ENCODE data around the gene APRT. TPM values are rescaled to one million over a fixed set of nuclear protein-coding genes. Genes with fewer than 3 reads are reported as not detected.

Gene APRT
- total RNA-seq, 8 experiments from 2014 or later = 30.2 to 241 (median 65.9) TPM

DNA sequence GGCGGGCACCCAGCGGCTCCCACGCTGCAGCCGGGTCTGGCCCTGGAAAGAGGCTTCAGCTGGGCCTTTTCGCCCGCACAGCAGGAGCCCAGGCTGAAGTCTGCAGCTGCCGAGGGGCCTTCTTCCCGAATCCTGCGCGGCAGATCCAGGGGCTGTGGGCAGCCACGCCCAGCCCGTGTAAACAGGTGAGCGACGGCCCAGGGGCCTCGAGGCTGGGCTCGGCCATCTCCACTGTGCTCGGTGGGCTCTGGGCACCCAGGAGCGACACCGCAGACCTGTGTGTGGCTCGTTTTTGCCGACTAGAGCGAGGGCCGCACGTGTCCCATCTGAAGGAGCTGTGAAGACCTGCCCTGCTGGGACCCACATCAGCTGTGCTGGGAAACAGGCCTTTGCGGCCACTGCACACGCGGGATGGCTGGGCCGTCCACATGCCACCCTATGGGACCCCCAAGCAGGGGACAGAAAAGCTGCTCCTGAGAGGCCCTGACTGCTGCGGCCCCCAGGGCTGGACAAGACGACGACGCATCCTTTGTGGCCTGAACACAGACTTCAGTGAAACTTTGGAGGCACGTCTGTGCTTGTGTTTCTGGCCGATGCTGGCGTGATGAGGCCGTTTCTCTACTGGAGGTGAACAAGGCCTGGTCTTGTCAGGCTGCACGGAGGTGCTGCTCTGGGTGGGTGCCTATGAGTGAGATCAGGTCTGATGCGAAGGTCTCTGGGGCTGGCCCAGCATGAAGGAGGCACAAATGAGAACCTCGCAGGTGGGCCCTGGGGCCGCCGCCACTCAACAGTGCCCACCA is 5.2 kb upstream of the APRT start:
- 81 to 100% (median 96%) methylated on average over 1 to 14 of the region's 41 CpGs; no CpG with 5 or more reads in 5 of the 10 experiments for WGBS, 10 experiments
- no peak for ATAC-seq (replicated peaks in 6 of 8)
- in situ Hi-C loops (cut with MboI; ENCODE audit: low pct_unique_long_range_greater_than_20kb in 2 of 9, low sequenced_read_pairs in 9 of 9, unreplicated experiment in 9 of 9) = loop anchor here in 1 of 9 experiments (25.0 kb wide), 1 partner anchor 345 kb away; the partner anchor contains the start of gene CDH15

DNA sequence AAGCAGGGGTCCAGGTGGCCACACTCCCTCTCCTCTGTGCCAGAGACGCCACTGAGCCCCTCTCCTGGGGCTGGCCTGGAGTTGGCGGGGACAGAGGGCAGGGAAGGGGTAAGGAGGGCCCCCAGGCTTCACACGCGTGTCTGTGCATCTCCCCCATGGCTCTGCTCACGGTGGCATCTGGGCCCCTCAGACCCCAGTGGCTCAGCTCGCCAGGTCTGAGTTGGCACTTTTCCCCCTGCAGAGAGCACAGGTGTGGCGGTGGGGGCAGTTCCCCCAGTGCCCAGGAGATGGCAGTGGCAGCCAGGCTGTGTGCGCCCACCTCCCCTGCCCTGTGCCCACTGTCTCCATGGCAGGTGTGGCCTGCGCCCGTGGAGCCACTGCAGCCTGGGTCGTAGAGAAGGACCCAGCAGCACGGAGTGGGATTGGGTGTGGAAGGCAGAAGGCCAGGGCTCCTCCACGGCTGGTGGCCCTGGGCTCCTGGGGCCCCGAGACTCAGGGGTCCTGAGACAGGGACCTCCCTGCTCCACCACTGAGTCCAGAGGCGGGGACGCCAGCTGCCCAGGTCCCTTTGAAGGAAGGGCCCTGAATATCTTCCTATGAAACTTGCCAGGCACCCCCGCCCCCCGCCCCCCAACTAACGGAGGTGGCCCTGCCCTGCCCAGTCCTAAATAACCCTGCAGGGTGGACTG is 4.3 kb upstream of the APRT start:
- in situ Hi-C loops (cut with MboI; ENCODE audit: low pct_unique_long_range_greater_than_20kb in 2 of 9, low sequenced_read_pairs in 9 of 9, unreplicated experiment in 9 of 9) = loop anchor here in 1 of 9 experiments (25.0 kb wide), 1 partner anchor 346 kb away; the partner anchor contains the start of gene CDH15
- Histone ChIP-seq H3K4me1 (replicated peaks in 1 of 2) (peaks cover 0 to 13% of the 10 kb centered on the region in 2 donors), H3K4me3 (no peak overlapping the region), H3K27ac (no peak overlapping the region)
- ATAC-seq (replicated peaks in 6 of 8) = peak in 2 of 8 experiments; percentile 10 to 20
- WGBS, 10 experiments = 75% methylated on average over 4 of the region's 19 CpGs; no CpG with 5 or more reads in 9 of the 10 experiments

More for the DNA sequence above, 5.2 kb upstream of the APRT start:
- no peak overlapping the region for H3K27ac ChIP-seq
- no peak overlapping the region for H3K4me3 ChIP-seq
- H3K4me1 ChIP-seq (replicated peaks in 1 of 2) = peaks cover 0 to 13% of the 10 kb centered on the region in 2 donors

DNA sequence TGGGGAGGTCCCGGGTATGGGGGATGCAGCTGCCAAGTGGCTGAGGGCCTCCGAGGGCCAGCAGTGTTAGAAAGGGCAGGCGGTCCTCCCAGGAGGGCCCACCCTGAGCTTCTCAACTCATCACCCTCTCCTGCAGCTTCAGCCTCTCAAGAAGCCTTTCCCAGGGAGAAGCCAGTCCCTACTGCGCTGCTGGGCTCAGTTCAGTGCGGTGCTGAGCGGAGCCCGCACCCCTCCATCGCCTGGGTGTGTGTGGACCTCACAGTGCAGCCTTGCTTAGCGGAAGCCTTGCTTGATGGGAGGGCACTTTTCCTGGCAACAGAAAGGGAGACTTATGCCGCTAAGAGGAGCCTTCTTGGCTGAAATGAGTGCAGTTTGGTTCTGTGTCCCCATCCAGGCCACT is 3.5 kb upstream of the APRT start:
- in situ Hi-C loops (cut with MboI; ENCODE audit: low pct_unique_long_range_greater_than_20kb in 2 of 9, low sequenced_read_pairs in 9 of 9, unreplicated experiment in 9 of 9) = loop anchor here in 1 of 9 experiments (25.0 kb wide), 1 partner anchor 347 kb away; the partner anchor contains the start of gene CDH15
- ATAC-seq (replicated peaks in 6 of 8) = no peak

DNA sequence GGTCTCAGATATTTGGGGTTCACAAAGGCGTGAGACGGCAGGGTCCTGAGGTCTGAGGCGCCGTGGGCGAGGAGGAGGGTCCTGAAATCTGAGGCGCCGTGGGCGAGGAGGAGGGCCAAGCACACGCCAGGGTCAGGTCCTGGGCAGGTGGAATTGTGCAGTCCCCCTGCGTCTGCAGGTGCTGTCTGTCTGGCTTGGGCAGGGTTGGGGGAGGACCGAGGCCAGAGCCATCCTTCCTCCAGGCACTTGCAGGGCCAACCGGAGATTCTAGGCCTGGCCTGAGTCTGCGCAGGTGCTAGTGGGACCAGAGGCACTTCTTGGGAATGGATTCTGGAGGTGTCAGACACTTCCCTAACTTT is 2.4 kb upstream of the APRT start:
- no peak overlapping the region for H3K4me3 ChIP-seq
- in situ Hi-C loops (cut with MboI; ENCODE audit: low pct_unique_long_range_greater_than_20kb in 2 of 9, low sequenced_read_pairs in 9 of 9, unreplicated experiment in 9 of 9) = loop anchor here in 1 of 9 experiments (25.0 kb wide), 1 partner anchor 348 kb away; the partner anchor contains the start of gene CDH15
- H3K27ac ChIP-seq = no peak overlapping the region
- WGBS, 10 experiments = 93 to 100% (median 96%) methylated on average over 2 to 9 of the region's 13 CpGs; no CpG with 5 or more reads in 7 of the 10 experiments
- peaks cover 9 to 21% of the 10 kb centered on the region in 2 donors for H3K4me1 ChIP-seq (replicated peaks in 1 of 2)
- ATAC-seq (replicated peaks in 6 of 8) = no peak

More for the DNA sequence above, 3.5 kb upstream of the APRT start:
- H3K4me3 ChIP-seq = no peak overlapping the region
- WGBS, 10 experiments = 100% methylated on average over 1 to 2 of the region's 10 CpGs; no CpG with 5 or more reads in 7 of the 10 experiments
- H3K4me1 ChIP-seq (replicated peaks in 1 of 2) = peaks cover 7 to 20% of the 10 kb centered on the region in 2 donors
- no peak overlapping the region for H3K27ac ChIP-seq

DNA sequence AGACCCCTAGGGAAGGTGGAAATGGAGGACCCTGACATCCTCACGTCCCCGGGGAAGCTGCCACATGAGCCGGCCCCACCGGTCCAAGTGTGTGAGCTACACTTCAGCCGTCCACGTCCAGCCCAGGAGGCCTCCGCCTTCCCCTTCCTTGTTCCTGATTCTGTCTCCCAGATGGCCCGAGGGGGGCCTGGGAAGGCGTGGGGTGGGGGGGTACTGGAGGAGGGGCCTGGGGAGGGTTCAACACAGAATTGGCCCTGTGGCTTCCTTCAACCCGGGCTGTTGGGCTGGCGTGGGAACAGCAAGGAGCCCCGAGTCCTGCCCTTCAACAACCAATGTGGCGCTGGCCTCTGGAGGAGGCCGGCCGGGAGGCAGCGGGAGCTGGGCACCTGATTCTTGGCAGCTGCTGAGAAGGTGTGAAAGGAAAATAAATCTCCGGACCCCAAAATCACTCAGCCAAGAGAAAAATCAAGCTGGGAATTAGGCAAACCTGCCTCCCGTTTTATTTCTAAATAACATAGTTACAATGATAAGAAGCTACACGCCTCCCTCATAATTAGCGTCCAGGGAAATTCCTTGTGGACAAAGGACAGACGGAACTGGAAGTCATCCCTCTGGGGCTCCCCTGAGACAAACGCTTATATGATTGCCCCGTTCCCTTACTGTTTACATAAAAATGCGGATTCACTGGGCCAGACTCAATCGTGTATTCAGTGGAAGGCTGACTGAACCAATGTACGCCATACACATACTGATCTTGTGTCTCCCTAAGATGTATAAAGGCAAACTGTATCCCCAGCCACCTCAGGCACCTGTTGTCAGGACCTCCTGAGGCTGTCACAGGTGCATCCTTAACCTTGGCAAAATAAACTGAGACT is 1.8 kb upstream of the APRT start:
- Histone ChIP-seq H3K27ac (no peak overlapping the region), H3K4me3 (no peak overlapping the region), H3K4me1 (replicated peaks in 1 of 2) (peaks cover 9 to 21% of the 10 kb centered on the region in 2 donors)
- 30 to 86% (median 64%) methylated on average over 1 to 11 of the region's 26 CpGs; no CpG with 5 or more reads in 2 of the 10 experiments for WGBS, 10 experiments
- ATAC-seq (replicated peaks in 6 of 8) = no peak
- in situ Hi-C loops (cut with MboI; ENCODE audit: low pct_unique_long_range_greater_than_20kb in 2 of 9, low sequenced_read_pairs in 9 of 9, unreplicated experiment in 9 of 9) = loop anchor here in 1 of 9 experiments (25.0 kb wide), 1 partner anchor 349 kb away; the partner anchor contains the start of gene CDH15

DNA sequence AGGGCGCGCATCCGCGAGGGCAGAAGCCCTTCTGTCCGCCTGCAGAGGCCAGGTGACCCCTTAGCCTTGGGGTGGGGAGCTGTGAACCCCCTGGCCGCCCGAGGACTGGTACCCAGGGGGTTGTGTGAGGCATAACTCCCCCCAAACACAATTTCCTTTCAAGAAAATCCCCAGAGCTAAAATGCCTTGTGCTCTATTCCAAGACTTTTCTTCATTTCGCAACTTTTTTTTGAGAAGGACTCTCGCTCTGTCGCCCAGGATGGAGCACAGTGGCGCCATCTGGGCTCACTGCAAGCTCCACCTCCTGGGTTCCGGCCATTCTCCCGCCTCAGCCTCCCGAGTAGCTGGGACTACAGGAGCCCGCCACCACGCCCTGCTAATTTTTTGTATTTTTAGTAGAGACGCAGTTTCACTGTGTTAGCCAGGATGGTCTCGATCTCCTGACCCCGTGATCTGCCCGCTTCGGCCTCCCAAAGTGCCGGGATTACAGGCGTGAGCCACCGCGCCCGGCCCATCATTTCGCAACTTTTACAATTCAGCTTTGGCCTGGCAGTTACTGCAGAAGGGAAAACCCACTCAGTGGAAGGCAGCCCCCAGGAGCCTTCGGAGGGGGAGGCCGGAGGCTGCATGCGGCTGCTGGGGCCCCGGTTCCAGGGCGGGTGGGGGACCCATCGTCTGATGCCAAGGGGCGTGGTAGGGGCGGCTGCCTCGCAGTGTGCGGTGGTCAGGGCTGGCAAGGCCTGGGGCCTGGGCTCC is 963 bp upstream of the APRT start:
- Histone ChIP-seq H3K4me1 (replicated peaks in 1 of 2) (peaks cover 9 to 21% of the 10 kb centered on the region in 2 donors), H3K4me3 (peak overlapping the region; percentile 65 to 94 (median 76)), H3K27ac (peak overlapping the region; percentile 24 to 88)
- WGBS, 10 experiments = 0 to 77% (median 65%) methylated on average over 1 to 15 of the region's 37 CpGs; no CpG with 5 or more reads in 3 of the 10 experiments
- in situ Hi-C loops (cut with MboI; ENCODE audit: low pct_unique_long_range_greater_than_20kb in 2 of 9, low sequenced_read_pairs in 9 of 9, unreplicated experiment in 9 of 9) = loop anchor here in 1 of 9 experiments (25.0 kb wide), 1 partner anchor 350 kb away; the partner anchor contains the start of gene CDH15
- peak in 2 of 8 experiments; percentile 1 to 2 for ATAC-seq (replicated peaks in 6 of 8)

DNA sequence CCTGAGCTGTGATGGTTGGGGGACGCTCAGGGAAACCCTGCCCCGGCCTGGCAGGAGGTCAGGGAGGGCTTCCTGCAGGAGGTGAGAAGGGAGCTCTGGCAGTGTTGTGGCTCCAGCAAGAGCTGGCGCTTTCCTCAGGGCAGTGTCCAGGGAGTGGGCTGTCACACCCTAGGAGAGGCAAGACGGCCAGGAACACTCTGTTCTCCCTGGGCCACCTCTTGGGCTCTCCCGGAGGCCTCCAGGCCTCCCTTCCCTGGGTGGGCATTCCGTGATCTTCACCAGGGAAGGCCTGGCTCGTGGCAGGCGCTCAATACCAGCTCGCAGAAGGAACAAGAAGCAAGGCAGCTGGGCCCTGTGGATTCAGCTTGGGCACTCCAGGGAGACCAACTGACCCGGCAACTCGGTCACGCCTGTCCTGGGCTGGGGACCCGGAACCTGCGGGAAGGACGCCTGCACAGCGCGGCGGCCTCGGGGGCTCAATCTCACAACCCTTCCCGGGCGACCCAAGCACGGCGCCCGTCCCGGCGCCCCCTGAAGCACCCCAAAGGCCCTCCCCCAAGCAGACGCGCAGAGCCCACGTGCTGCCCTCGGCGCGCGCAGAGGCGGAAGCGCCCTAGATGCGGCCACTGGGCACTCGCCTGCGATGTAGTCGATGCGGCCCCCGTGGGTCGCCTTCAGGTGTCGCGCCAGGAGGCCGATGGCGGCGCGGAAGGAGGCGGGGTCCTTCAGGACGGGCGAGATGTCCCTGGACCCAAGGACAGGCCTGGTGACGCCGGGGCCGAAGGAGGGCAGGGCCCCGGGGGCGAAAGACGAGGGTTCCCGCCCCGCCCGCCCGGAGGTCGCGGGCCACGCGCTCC is 588 bp downstream of the APRT start:
- 0 to 17% (median 0%) methylated on average over 1 to 5 of the region's 65 CpGs; no CpG with 5 or more reads in 4 of the 10 experiments for WGBS, 10 experiments
- in situ Hi-C loops (cut with MboI; ENCODE audit: low pct_unique_long_range_greater_than_20kb in 2 of 9, low sequenced_read_pairs in 9 of 9, unreplicated experiment in 9 of 9) = loop anchor here in 1 of 9 experiments (25.0 kb wide), 1 partner anchor 351 kb away; the partner anchor contains the start of gene CDH15

DNA sequence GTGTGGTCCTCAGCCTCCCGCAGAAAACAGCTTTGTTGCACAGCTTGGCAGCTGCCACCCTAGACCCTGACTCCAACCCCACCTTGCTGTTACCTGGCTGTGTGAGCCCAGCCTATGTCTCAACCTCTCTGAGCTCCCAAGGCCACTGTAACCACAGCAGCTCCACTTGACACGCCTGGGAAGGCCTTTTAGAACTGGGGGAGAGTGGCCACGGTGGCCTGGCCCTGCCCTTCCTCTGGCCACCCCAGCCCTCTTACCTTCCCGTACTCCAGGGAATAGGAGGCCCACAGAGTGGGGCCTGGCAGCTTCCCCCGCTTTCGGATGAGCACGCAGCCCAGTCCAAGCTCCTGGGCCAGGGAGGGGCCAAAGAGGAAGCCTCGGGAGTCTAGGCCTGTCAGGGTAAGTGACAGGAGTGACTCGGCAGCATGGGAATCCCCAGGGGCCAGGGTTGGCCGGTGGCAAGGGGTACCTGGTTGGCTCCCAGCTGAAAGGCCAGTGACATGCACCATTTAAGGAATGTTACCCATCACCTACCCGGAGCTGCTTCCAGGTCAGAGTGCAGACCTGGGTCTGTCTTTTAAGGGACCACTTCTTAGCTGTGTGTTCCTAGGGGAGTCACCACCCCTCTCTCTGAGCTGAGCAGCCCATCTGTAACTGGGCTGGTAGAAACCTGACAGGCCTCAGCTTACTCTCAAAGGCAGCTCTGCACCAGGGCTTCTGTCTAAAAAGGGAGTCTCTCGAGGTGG is 1.4 kb downstream of the APRT start:
- peak overlapping the region; percentile 65 to 94 (median 76) for H3K4me3 ChIP-seq
- ATAC-seq (replicated peaks in 6 of 8) = no peak
- H3K27ac ChIP-seq = peak overlapping the region in 1 of 2 donors; percentile 88
- peaks cover 9 to 21% of the 10 kb centered on the region in 2 donors for H3K4me1 ChIP-seq (replicated peaks in 1 of 2)
- WGBS, 10 experiments = 0 to 67% (median 33%) methylated on average over 1 to 3 of the region's 12 CpGs; no CpG with 5 or more reads in 6 of the 10 experiments
- in situ Hi-C loops (cut with MboI; ENCODE audit: low pct_unique_long_range_greater_than_20kb in 2 of 9, low sequenced_read_pairs in 9 of 9, unreplicated experiment in 9 of 9) = loop anchor here in 1 of 9 experiments (25.0 kb wide), 1 partner anchor 352 kb away; the partner anchor contains the start of gene CDH15

More for the DNA sequence above, 588 bp downstream of the APRT start:
- peaks cover 9 to 21% of the 10 kb centered on the region in 2 donors for H3K4me1 ChIP-seq (replicated peaks in 1 of 2)
- peak overlapping the region; percentile 65 to 94 (median 76) for H3K4me3 ChIP-seq
- H3K27ac ChIP-seq = peak overlapping the region; percentile 82 to 88
- ATAC-seq (replicated peaks in 6 of 8) = peak; percentile 50 to 85 (median 78)

DNA sequence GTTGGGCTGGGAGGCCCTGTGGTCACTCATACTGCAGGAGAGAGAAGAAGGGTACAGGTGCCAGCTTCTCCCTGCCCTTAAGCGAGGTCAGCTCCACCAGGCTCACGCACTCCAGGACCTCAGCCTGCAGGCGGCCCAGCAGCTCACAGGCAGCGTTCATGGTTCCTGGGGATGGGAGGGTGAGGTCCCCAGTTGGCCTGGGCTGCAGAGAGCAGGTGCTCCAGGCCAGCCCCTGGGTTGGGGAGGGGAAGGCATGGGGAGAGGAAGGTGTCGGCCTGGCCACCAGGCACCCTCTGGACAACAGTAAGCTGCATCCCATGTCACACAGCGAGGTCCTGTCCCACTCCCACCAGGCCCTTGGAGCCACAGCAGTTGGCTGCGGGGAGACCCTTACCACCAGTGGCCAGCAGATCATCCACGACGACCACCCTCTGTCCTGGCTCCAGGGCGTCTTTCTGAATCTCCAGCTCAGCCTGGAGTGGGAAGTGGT is 2.0 kb downstream of the APRT start:
- Histone ChIP-seq H3K27ac (no peak overlapping the region), H3K4me1 (replicated peaks in 1 of 2) (peaks cover 15 to 27% of the 10 kb centered on the region in 2 donors), H3K4me3 (no peak overlapping the region)
- no peak for ATAC-seq (replicated peaks in 6 of 8)
- WGBS, 10 experiments = 80 to 100% (median 94%) methylated on average over 1 to 3 of the region's 10 CpGs; no CpG with 5 or more reads in 7 of the 10 experiments
- in situ Hi-C loops (cut with MboI; ENCODE audit: low pct_unique_long_range_greater_than_20kb in 2 of 9, low sequenced_read_pairs in 9 of 9, unreplicated experiment in 9 of 9) = loop anchor here in 1 of 9 experiments (25.0 kb wide), 1 partner anchor 353 kb away; the partner anchor contains the start of gene CDH15
